Measurements from ENCODE around the gene ANTXR1. TPM values are rescaled to one million over a fixed set of nuclear protein-coding genes. Genes with fewer than 3 reads are reported as not detected.

ANTXR1 gene
- total and polyA plus RNA-seq, 2 donors (not counting 3 experiments of a cell fraction or from before 2014, with no cell fraction given) = 4.2 to 17.3 TPM

- FAIRE-seq = peak; percentile 12
- CTCF ChIA-PET = interaction anchor here (1.6 kb wide), 1 partner anchor 9 kb away, joined by 6 read pairs; no protein-coding TSS in a partner anchor
- no peaks in the 10 kb centered on the region for H3K79me2 ChIP-seq (ENCODE audit: control insufficient read depth, insufficient read depth, low read length)
- TF ChIP-seq JUN (IDR thresholded peaks at IDR 0.05; ENCODE audit: borderline replicate concordance, insufficient read depth, insufficient read length, low read depth) = no peak
- TF ChIP-seq GATA2 (IDR thresholded peaks at IDR 0.05; ENCODE audit: insufficient read depth, insufficient read length, low read depth, low read length) = no peak
- TF ChIP-seq, protein P1, sequence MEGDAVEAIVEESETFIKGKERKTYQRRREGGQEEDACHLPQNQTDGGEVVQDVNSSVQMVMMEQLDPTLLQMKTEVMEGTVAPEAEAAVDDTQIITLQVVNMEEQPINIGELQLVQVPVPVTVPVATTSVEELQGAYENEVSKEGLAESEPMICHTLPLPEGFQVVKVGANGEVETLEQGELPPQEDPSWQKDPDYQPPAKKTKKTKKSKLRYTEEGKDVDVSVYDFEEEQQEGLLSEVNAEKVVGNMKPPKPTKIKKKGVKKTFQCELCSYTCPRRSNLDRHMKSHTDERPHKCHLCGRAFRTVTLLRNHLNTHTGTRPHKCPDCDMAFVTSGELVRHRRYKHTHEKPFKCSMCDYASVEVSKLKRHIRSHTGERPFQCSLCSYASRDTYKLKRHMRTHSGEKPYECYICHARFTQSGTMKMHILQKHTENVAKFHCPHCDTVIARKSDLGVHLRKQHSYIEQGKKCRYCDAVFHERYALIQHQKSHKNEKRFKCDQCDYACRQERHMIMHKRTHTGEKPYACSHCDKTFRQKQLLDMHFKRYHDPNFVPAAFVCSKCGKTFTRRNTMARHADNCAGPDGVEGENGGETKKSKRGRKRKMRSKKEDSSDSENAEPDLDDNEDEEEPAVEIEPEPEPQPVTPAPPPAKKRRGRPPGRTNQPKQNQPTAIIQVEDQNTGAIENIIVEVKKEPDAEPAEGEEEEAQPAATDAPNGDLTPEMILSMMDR (IDR thresholded peaks at IDR 0.05; ENCODE audit: extremely low read depth in 1 of 2, insufficient read depth in 1 of 2, low read depth in 1 of 2, low read length in 2 of 2) = no peak
- TF ChIP-seq FOS (IDR thresholded peaks at IDR 0.05; ENCODE audit: borderline replicate concordance, insufficient read depth, low read length) = no peak
- no peak for TF ChIP-seq POLR2A (IDR thresholded peaks at IDR 0.05; ENCODE audit: low read depth, low read length)
- TF ChIP-seq MYC (IDR thresholded peaks at IDR 0.05; ENCODE audit: low read depth, low read length) = no peak
- TF ChIP-seq POLR2AphosphoS5 (IDR thresholded peaks at IDR 0.05; ENCODE audit: insufficient read depth, low read depth, low read length) = no peak
- no peak for TF ChIP-seq EZH2 (IDR thresholded peaks at IDR 0.05; ENCODE audit: borderline replicate concordance, low read depth, low read length, severe bottlenecking)
- TF ChIP-seq, protein P2, sequence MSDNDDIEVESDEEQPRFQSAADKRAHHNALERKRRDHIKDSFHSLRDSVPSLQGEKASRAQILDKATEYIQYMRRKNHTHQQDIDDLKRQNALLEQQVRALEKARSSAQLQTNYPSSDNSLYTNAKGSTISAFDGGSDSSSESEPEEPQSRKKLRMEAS (IDR thresholded peaks at IDR 0.05; ENCODE audit: insufficient read depth, insufficient read length) = no peak
- no peak overlapping the region for H3K4me3 ChIP-seq (replicated peaks in 1 of 3; ENCODE audit: insufficient read depth in 1 of 3, low read depth in 1 of 3, low read length in 3 of 3)
- H3K27ac ChIP-seq (ENCODE audit: insufficient read depth, low read depth, low read length) = no peak overlapping the region
- BruUV-seq (replicated peaks) = no TSS peak
- H2AFZ ChIP-seq (ENCODE audit: low read depth, low read length) = no peak overlapping the region
- H3K36me3 ChIP-seq (ENCODE audit: control insufficient read depth in 2 of 2, extremely low read depth in 1 of 2, insufficient read depth in 2 of 2, low read length in 2 of 2) = no peaks in the 10 kb centered on the region
- H3K9ac ChIP-seq (replicated peaks; ENCODE audit: extremely low read depth, insufficient read depth, low read length) = no peak overlapping the region
- intact Hi-C loops (cut with micrococcal nuclease) = no loop called here
- no peaks in the 10 kb centered on the region for H4K20me1 ChIP-seq (replicated peaks; ENCODE audit: control insufficient read depth, extremely low read depth, insufficient read depth, low read length)
- no peak for DNase-seq (ENCODE audit: low read depth, low spot score)
- H3K4me1 ChIP-seq (ENCODE audit: control insufficient read depth, extremely low read depth, insufficient read depth, low read length) = no peaks in the 10 kb centered on the region
- no peak overlapping the region for H3K4me2 ChIP-seq (ENCODE audit: insufficient read depth, low read length)
- no peaks in the 10 kb centered on the region for H3K9me1 ChIP-seq (replicated peaks; ENCODE audit: control insufficient read depth, extremely low read depth, insufficient read depth, low read length)
- peaks cover 0 to 1% of the 10 kb centered on the region in 2 experiments for H3K27me3 ChIP-seq (ENCODE audit: control insufficient read depth in 2 of 2, insufficient read depth in 2 of 2, low read length in 2 of 2)
- POLR2A ChIA-PET = no interaction called here
- H3K9me3 ChIP-seq (replicated peaks; ENCODE audit: control insufficient read depth, insufficient read depth, low read length) = no peaks in the 10 kb centered on the region
- dilution Hi-C loops (cut with MboI; ENCODE audit: extremely low pct_ligation_motif_present, low sequenced_read_pairs) = no loop called here
These were observed 141.1 kb downstream of the ANTXR1 start for GRCh38 chr2:69154106-69154505.
